Mesenteric fat pad (tissue), 1 donor: ENCODE measurements around the gene CDHR5. TPM values are rescaled to one million over a fixed set of nuclear protein-coding genes. Genes with fewer than 3 reads are reported as not detected.
A peak's percentile ranks its signal among the peaks of the same experiment; 100 is the strongest.

Source experiments
- DNase-seq: peaks from one replicate; pipeline ENCODE4 v3.0.0-alpha.2; 2020; ENCODE audit warnings: low spot score
- total RNA-seq: library from RNA; stranded (reverse); fragmentation: NEBNext Ultra II Directional; extraction: Animal tissue kit (Norgen Biotek cat#: 25700); gene quantifications from one replicate; pipeline ENCODE4 v1.2.1, GENCODE V29; 2021
- donor health status: DM: yes; HTN: yes; CAD: no.

Gene CDHR5
- total RNA-seq, 1 donor from 2014 or later: 1.1 TPM

DNA sequence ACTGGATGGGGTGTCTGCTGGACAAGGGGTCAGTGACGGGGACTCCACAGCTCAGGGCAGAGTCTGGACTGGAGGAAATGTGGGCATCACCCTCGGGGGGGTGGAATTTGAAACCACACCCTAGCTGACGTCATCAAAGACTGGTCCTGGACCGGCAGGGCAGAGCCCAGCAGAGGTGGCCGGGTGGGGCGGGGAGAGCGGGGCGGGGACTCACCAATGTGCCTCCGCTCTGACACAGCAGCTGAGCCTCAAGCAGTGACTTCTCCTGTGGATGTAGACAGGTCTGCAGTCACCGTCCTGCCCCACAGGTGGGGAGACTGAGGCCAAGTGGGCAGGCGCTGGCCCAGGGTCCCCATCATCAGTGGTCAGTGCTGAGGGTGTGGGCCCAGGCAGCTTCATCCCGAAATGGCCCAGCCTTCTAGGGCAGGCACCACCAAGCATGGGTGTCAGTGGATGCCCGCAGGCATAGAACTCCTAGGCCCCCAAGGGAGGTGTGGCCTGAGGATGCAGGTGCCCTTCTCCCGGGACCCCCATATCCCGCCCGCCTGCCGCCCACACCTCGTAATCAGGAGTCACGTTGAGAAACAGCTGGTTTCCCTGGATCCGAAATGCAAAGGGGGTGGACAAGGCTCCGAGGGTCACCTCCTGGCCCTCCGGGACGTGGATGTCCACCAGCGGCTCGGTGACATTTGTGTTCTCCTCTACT lies 603 bp downstream of the CDHR5 start:
- no peak for DNase-seq

DNA sequence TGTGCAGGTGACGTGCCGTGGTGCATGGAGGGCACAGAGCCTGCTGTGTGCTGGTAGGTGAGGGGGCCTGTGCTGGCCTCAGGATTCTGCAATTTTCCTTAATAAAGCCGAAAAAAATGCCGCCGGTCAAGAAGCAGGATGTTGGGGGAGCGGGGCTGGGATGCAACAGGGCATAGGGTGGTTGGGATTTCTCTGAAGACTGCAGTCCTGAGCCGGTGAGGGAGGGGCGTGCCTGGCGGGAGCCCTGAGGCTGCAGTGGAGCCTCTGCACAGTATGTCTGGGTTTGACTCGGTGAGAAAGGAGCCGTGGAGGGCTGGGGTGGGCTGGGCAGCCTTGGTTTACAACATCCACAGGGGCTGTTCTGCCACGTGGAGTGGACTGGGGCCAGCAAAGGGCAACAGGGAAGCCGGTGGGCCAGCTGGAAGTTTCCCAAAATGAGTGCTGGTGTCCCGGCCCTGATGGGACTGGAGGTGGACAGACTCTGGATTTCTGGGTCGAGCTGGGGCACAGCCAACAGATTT lies 1.3 kb downstream of the CDHR5 start:
- no peak for DNase-seq

- DNase-seq: no peak
Measured at GRCh38 chr11:621838-622237, 2.9 kb downstream of the CDHR5 start.

- no peak for DNase-seq
Measured at GRCh38 chr11:620935-621814, 3.6 kb downstream of the CDHR5 start.

- no peak for DNase-seq
Measured at GRCh38 chr11:620201-620600, 4.6 kb downstream of the CDHR5 start.

GRCh38 chr11:619628-620050 lies 5.1 kb downstream of the CDHR5 start:
- no peak for DNase-seq

- DNase-seq: no peak
Measured at GRCh38 chr11:618856-619627, 5.7 kb downstream of the CDHR5 start.

GRCh38 chr11:617912-618682 lies 6.7 kb downstream of the CDHR5 start:
- DNase-seq: no peak

DNA sequence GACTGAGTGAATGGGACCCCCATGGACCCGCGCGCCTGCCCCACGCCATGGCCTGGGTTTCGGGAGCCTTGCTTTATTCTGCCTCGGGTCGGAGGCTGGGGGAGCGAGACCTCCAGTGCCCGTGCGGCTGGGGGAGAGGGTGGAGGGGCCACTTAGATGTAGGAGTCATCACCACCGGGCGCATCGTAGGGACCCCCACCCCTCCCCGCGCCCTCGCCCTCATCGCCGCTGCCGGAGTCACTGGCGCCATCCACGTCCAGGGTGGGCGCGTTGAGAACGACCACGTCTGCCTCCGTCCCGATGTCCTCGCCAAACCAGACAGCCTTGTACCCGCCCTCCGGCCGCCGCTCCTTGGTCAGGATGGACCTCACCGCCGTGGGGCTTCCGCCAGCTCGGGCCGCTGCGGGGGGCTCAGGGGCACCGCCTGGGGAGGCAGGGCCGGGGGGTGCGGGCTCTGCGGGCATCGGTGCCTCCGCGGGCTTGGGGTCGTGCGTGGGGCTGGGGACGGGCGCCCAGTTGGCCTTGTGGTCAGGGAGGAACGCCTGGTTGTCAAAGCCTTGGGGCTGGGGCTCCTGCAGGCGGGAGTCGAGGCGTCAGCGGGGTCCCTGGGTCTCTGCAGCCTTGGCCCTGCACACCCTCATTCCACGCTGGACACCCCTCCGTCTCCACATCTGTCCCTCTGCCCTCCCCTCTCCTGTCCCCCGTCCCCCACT lies 7.4 kb downstream of the CDHR5 start:
- no peak for DNase-seq

- no peak for DNase-seq
Measured at GRCh38 chr11:616320-617198, 8.2 kb downstream of the CDHR5 start.

DNA sequence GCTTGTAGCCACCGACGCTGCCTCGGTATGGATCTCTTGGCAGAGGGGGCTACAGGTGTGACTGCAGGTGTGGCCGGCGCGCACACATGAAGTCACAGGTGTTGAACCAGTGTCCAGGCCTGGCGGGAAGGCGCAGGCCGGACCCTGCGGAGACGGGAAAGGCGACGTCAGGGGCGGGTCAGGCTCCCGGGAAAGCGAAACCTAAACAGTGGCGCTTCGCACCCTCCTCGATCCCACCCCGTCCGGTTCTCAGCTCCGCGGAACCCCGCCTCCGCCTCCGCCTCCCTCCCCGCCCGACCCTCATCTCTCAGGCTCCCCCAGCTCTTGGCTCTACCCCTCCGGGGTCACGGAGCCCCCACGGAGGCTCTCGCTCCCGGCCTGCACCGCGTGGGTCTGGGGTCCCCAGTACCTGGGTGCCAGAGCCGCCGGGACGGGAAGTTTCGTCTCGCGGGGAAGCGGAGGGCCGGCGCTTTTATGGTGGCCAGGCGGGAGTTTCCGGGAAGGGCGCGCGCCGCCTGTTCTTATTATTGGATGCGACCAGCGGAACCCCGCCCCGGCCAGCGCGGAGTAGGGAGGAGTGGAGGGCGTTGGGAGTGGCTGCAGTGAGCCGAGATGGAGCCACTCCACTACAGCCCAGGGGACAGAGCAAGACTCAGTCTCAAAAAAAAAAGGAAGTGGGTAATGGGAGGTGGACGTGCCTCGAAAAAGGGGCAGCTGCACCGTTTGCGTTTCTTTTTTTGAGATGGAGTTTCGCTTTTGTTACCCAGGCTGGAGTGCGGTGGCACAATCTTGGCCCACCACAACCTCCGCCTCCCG lies 9.0 kb downstream of the CDHR5 start, which contains the start of gene IRF7:
Gene IRF7 (minus strand): TSS at position 447 of the 816 bp plus-strand sequence. CDS start 586 bp downstream, outside the sequence.
- DNase-seq: peak; percentile 99

- no peak for DNase-seq
Measured at GRCh38 chr11:614623-615503, 9.9 kb downstream of the CDHR5 start.

DNA sequence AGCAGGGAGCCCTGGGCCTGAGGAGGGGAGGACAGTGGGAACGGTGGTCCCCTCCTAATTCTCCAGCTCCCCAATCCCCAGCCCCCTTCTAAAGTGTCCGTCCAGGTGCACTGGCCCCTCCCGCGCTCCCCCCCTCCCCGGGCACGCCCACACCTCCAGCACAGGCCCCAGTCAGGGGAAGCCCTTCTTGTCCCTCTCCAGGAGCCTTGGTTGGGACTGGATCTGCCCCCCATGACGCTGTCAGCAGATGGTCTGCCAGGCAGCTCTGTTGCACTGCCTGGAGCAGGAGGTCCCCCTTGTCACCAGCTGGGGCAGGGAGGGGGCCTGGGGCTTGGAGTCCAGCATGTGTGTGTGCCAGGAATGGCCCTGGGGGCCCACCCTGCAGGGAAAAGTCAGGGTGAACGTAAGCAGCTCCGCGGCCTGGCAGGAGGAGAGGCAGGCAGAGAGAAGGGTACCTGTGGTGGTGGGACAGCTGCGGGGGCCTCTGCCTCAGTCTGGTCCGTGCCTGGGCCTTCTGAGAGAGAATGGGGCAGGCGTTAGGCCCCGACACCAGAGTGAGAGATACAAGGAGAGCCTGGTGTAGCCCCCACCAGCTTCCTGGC lies 10.6 kb downstream of the CDHR5 start:
- DNase-seq: no peak

- no peak for DNase-seq
Measured at GRCh38 chr11:613369-613968, 11.3 kb downstream of the CDHR5 start.

DNA sequence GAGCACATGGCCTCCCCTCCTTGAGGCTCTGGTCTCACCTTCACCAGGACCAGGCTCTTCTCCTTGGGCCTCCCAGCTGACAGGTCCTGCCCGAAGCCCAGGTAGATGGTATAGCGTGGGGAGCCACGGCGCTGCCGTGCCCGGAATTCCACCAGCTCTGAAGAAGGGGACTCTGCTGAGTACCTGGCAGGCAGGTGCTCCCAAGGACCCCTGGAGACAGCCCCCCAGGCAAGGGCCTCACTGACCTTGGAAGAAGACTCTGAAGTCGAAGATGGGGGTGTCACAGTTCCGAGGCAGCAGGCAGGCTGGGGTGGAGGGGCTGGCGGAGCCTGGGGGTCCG lies 11.8 kb downstream of the CDHR5 start:
- DNase-seq: no peak
